ENCODE results near the gene COA7.
A peak's percentile ranks its signal among the peaks of the same experiment; 100 is the strongest.
"Not testable (repeated sequence)": the region's sequence is repeated elsewhere in the genome, so short reads cannot be mapped to it uniquely, and the experiment has no call there.

COA7 gene

DNA sequence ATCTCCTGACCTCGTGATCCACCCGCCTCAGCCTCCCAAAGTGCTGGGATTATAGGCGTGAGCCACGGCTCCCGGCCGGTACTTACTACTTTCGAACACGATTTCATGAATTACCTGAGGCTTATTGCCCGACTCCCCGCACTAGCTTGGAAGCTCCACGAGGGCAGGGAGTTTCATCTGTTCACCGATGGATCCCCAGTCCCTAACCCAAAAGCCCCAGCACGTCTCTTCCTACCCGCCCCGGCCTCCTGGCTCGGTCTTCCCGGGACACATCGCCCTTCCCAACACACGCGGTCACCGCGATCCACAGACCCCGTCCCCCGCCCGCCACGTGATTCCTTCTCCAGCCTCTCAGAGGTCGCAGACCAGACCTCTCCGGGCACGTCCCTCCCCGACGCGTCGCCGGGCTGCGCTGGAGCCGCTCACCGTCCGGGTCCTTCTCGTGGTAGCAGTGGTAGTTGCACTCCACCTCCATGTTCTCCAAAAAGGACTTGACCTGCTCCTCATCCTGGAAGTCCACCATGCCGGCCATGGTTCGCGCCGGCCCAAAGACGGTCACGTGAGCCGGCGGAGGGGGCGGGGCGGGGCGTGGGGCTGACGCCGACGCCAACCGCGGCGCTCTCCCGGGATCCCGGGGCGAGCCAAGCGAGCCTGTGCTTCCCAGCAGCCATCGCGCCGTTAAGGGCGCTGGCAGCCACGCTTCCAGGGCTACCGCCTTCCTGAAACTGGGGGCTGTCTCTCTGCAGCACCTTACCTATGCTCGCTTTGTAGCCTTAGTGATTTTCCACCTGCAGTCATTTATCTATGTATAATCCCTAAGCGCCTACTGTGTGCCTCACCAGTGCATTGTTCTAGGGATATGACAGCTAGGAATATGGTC, at the start of gene COA7:
Gene COA7, minus strand, starts transcription at position 553 of the 880 bp plus-strand sequence. Its CDS starts 21 bp downstream, at position 532.
- DNase-seq (ENCODE audit: low read depth in 1 of 2, low spot score in 1 of 2) = peak; percentile 33 to 61

DNA sequence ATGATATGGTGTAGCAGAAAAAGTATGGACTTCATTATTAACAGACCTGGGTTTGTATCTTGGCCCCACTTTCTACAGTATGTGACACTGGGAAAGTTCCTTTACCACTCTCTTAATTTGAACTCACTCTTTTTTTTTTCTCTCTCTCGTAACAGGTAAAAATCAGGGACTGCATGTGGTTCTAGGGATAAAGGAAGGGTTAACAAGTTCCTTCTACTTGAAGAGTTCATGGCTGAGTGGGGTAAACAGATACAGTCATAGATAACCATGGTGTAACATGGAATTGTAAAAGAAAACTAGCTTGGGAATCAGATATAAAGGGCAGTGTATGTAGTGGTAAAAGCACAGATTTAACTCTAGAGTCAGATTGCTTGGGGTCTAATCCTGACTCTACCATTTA, 49.3 kb upstream of the COA7 start:
- no peak for DNase-seq (ENCODE audit: low read depth in 1 of 2, low spot score in 1 of 2)

DNA sequence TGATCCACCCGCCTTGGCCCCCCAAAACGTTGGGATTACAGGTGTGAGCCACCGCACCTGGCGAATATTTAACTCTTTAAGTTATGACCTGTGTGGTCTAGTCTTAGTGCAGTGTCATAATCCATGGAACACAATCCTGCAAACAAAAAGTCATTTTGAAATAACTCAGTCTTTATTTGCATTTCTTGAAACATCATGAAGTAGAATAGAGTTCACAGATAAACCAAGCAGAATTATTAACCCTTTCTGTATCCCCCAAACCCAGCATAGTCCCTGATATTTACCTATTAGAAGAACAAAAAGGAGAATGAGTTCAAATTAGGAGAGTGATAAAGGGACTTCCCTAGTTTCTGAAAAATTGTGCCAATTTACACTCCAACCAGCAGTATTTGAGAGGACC, 48.0 kb upstream of the COA7 start:
- DNase-seq (ENCODE audit: low read depth in 1 of 2, low spot score in 1 of 2) = no peak

DNA sequence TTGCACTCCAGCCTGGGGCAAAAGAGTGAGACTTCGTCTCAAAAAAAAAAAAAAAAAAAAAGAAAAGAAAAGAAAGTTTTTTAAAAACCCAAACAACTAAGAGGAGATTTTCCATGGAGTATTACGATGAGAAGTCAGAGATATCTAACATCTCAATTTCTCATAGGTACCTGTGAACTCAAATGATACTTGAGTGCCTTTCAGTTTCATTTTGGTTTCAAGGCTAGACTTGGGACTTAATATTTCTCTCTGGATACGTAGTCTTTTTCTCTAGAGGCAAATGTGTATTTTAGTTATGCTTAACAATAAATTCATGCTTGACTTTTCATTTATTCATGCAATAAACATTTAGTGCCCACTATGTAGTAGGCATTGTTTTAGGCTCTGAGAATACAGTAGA, 43.1 kb upstream of the COA7 start:
- no peak for DNase-seq (ENCODE audit: low read depth in 1 of 2, low spot score in 1 of 2)

DNA sequence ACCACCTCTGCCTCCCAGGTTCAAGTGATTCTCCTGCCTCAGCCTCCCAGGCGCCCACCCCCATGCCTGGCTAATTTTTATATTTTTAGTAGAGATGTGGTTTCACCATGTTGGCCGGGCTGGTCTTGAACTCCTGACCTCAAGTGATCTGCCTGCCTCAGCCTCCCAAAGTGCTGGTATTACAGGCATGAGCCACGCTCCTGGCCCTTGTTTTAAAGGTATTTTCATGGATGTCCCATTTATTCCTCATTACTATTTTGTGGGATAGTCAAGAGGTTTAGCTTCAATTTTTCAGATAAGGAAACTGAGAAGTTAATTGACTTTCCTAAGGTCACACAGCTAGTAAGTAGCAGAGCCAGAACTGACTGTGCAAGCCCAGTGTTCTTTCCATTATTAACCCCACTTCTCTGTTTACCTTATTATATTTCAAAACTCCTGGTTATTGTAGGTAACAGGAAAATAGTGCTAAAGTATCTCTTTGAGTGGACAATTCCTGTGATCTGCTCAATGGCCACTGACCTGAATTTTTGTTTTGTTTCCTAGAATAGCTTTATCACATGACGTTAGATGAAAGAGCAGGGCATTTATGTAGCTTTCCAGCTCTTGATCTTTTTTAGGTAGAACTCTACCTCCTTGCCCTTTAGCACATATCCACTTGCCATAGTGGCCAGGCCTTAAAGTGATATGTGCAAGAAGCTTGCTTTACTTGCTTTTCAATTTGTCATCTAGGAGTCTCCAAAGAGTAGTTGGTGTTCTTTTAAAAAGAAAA, 41.7 kb upstream of the COA7 start:
- no peak for DNase-seq (ENCODE audit: low read depth in 1 of 2, low spot score in 1 of 2)

GRCh38 chr1:52738893-52739292, 40.7 kb upstream of the COA7 start:
- DNase-seq (ENCODE audit: low read depth in 1 of 2, low spot score in 1 of 2) = no peak

DNA sequence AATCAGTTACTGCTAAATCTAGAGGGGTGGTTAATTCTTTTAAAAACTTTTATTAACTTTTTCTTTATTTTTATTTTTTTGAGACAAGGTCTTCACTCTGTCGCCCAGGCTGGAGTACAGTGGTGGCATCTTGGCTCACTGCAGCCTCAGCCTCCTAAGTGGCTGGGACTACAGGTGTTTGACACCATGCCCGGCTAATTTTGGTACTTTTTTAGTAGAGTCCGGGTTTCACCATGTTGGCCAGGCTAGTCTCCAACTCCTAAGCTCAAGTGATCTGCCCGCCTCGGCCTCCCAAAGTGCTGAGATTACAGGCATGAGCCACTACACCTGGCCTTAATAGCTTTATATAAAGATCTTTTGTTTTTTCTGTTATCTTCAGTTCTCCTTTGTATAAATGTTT, 40.0 kb upstream of the COA7 start:
- no peak for DNase-seq (ENCODE audit: low read depth in 1 of 2, low spot score in 1 of 2)

GRCh38 chr1:52735371-52735770, 37.2 kb upstream of the COA7 start:
- not testable (repeated sequence) for DNase-seq (ENCODE audit: low read depth in 1 of 2, low spot score in 1 of 2)

DNA sequence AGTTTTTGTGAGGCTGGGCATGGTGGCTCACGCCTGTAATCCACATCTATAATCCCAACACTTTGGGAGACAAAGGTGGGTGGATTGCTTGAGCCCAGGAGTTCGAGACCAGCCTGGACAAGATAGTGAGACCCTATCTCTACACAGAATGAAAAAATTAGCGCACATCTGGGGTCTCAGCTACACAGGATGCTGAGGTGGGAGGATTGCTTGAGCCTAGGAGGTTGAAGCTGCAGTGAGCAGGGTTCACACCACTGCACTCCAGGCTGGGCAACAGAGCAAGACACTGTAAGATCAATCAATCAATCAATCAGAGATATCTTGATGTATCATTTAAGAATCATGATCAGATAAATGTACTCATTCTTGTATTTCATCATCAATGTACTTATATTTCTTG, 35.2 kb upstream of the COA7 start:
- DNase-seq (ENCODE audit: low read depth in 1 of 2, low spot score in 1 of 2) = no peak

- DNase-seq (ENCODE audit: low read depth in 1 of 2, low spot score in 1 of 2) = no peak
These were observed 30.0 kb upstream of the COA7 start for GRCh38 chr1:52727956-52728656.

- DNase-seq (ENCODE audit: low read depth in 1 of 2, low spot score in 1 of 2) = no peak
These were observed 29.0 kb upstream of the COA7 start for GRCh38 chr1:52727114-52727586.

DNA sequence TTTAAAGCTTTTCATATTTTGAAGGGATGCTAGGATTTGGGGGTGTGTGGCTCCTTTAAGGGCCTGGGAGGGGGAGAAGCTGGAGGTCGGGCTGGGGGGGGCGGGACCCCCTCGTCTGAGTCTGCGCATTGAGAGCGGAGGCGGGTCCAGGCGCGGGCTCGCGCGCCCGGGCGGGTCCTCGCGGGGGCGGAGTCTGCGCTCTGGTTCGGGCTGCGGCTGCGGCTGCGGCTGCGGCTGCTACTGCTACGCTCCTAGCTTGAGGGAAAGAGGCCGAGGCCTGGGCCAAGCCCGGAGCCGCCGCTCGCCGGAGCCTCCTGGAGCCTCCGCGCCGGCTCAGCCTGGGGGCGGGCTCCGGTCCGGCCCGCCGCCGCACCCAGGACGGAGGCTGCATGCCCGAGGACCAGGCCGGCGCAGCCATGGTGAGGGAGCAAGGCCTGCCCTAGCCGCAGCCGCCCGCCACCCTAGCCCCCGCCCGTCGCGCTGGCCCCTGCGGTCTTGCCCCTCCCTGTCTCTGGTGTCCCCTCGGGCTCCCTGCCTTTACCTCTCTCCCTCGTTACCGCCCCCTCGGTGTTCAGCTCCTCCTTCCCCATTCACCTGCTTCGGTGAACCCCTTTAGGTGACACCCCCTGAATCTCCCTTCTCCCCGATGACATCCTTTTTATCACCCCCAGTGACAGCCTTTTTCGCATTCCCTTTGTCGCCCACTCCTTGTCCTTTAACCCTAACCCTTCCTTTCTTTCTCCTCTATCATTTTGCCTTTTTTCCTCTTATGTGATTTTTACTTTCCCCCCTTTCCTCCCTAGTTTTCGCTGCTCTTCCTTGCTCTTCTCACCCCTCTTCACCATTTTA, 28.3 kb upstream of the COA7 start, which contains the start of gene ZYG11B:
Gene ZYG11B, plus strand, starts transcription at position 189 of the 849 bp plus-strand sequence. Its CDS starts 201 bp downstream, at position 390.
- DNase-seq (ENCODE audit: low read depth in 1 of 2, low spot score in 1 of 2) = peak; percentile 84 to 89

- DNase-seq (ENCODE audit: low read depth in 1 of 2, low spot score in 1 of 2) = no peak
These were observed 27.7 kb upstream of the COA7 start for GRCh38 chr1:52725903-52726264.

- DNase-seq (ENCODE audit: low read depth in 1 of 2, low spot score in 1 of 2) = no peak
These were observed 25.1 kb upstream of the COA7 start for GRCh38 chr1:52723260-52723659.

DNA sequence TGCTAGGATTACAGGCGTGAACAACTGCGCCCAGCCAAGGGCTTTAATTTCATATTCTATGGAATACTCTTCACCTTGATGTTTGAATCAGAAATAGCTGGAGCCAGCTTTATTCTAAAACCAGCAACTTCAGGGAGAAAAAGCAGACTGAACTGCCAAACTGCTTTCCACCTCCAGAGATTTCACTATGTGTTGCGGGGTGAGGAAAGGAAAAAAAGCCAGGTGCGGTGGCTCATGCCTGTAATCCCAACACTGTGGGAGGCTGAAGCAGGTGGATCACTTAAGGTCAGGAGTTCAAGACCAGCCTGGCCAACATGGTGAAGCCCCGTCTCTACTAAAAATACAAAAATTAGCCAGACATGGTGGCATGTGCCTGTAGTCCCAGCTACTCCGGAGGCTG, 17.1 kb upstream of the COA7 start:
- not testable (repeated sequence) for DNase-seq (ENCODE audit: low read depth in 1 of 2, low spot score in 1 of 2)

DNA sequence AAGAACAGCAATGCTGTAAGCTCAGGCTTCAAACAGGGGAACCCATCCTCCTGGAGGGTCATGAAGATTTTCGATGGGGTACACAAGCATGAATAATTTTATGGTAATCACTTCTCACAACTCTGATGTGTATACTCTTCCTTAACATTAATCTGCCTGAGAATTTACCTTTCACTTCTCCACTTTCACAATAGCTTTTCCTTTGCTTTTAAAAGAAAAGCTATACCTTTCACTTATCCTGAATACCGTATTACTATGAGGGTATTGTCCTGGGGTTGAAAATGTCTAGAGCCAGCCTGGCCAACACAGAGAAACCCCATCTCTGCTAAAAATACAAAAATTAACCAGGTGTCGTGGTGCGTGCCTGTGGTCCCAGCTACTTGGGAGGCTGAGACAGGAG, 15.4 kb upstream of the COA7 start:
- DNase-seq (ENCODE audit: low read depth in 1 of 2, low spot score in 1 of 2) = no peak

- no peak for DNase-seq (ENCODE audit: low read depth in 1 of 2, low spot score in 1 of 2)
These were observed 10.9 kb upstream of the COA7 start for GRCh38 chr1:52709016-52709415.

- DNase-seq (ENCODE audit: low read depth in 1 of 2, low spot score in 1 of 2) = no peak
These were observed 9.9 kb upstream of the COA7 start for GRCh38 chr1:52707927-52708655.

DNA sequence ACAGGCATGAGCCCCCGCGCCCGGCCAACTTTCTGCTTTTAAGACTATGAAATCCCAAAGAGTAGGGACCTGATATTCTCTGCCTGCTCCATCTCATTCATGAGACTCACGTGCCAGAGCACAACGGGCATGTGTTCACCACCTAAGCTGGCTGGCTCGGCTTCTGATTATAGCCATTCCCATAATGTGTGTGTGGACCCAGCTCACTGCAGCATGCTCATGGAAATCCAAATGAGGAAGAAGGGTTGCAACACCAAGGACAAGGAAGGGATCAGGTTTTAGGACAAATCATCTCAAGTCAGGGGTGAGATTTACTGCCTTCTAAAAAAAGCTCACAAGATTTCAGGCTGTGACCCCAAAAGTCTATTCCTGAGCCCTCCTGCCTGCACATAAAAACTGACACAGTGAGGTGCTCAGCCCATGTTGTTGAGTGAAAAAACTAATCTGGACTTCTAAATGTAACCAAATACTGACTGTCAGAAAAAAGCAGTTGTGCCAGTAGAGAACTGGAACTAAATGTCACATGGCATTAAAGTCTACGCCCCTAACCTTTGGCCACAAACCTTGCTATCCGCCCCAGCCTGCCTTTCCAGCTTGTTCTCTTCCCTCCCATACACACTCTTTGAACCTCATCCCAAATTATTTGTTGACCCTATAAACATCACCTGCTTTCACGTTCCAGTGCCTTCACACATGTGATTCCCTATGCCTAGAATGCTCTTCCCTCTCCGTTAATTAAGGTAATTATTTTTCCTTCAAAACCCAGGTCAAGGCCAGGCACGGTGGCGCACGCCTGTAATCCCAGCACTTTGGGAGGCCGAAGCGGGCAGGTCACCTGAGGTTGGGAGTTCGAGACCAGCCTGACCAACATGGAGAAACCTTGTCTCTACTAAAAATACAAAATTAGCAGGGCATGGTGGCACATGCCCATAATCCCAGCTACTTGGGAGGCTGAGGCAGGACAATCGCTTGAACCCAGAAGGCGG, 9.1 kb upstream of the COA7 start:
- DNase-seq (ENCODE audit: low read depth in 1 of 2, low spot score in 1 of 2) = no peak

Measured in stimulated activated CD4-positive, alpha-beta T cell treated with anti-CD3 and anti-CD28 coated beads, Interleukin-15, amount 100 ng/mL, for 1 hour (primary cell).